Right atrium auricular region (tissue), 2 donors: Measurements from ENCODE around the gene BACH2. TPM values are rescaled to one million over a fixed set of nuclear protein-coding genes. Genes with fewer than 3 reads are reported as not detected.
"Not testable (repeated sequence)": the region's sequence is repeated elsewhere in the genome, so short reads cannot be mapped to it uniquely, and the experiment has no call there.

ENCODE experiments used
- DNase-seq: peaks from one replicate; pipeline ENCODE4 v3.0.0-alpha.2; 2019; ENCODE audit warnings: low spot score
- H3K27ac ChIP-seq, 2 donors: fragments of 200-600 bp; sonication (generic); 1 replicate in 1 of 2; 2 replicates in 1 of 2; pipeline ENCODE4 v1.5.1; 2016 to 2019
- H3K27me3 ChIP-seq, 2 donors: fragments of 200-600 bp; sonication (generic); one replicate each; pipeline versions ENCODE4 v1.5.1 to v1.6.0; 2017 to 2019
- H3K36me3 ChIP-seq: fragments of 200-600 bp; sonication (generic); one replicate; pipeline ENCODE4 v1.5.1; 2016
- H3K4me1 ChIP-seq, 2 donors: fragments of 200-600 bp; sonication (generic); one replicate each; pipeline versions ENCODE4 v1.5.1 to v1.6.0; 2017 to 2019
- H3K4me3 ChIP-seq, 2 donors: fragments of 200-600 bp; sonication (generic); 1 replicate in 1 of 2; 2 replicates in 1 of 2; pipeline ENCODE4 v1.5.1; 2017 to 2019; ENCODE audit warnings: mild to moderate bottlenecking in 1 of 2, moderate library complexity in 1 of 2
- H3K9me3 ChIP-seq, 2 donors: fragments of 200-600 bp; sonication (generic); one replicate each; pipeline ENCODE4 v1.5.1; 2019
- CTCF ChIP-seq, 2 donors: fragments of 200-600 bp; sonication (generic); IDR thresholded peaks; one replicate each; pipeline ENCODE4 v1.5.1; 2019; ENCODE audit warnings: antibody characterized with exemption in 2 of 2
- total RNA-seq, 2 donors: library from RNA; depleted of rRNA; stranded (reverse); fragments of >200 nt; gene quantifications; one replicate each; pipeline ENCODE4 v1.1.0, GENCODE V29; 2016

The BACH2 gene
- total RNA-seq, 2 donors from 2014 or later = 0.82 to 2.2 TPM

GRCh38 chr6:90214966-90215365, 81.7 kb downstream of the BACH2 start:
- TF ChIP-seq CTCF (IDR thresholded peaks at IDR 0.05) = no peak
- no peak for DNase-seq
- Histone ChIP-seq H3K27ac (no peak overlapping the region), H3K9me3 (no peaks in the 10 kb centered on the region), H3K4me3 (no peak overlapping the region), H3K4me1 (peaks cover 0 to 48% of the 10 kb centered on the region in 2 donors), H3K27me3 (no peaks in the 10 kb centered on the region), H3K36me3 (no peaks in the 10 kb centered on the region)

GRCh38 chr6:90214461-90214860, 82.2 kb downstream of the BACH2 start:
- H3K27me3 ChIP-seq = no peaks in the 10 kb centered on the region
- no peak for DNase-seq
- H3K4me1 ChIP-seq = peaks cover 0 to 47% of the 10 kb centered on the region in 2 donors
- TF ChIP-seq CTCF (IDR thresholded peaks at IDR 0.05) = no peak
- no peaks in the 10 kb centered on the region for H3K36me3 ChIP-seq
- no peaks in the 10 kb centered on the region for H3K9me3 ChIP-seq
- no peak overlapping the region for H3K27ac ChIP-seq
- no peak overlapping the region for H3K4me3 ChIP-seq

GRCh38 chr6:90212274-90212673, 84.4 kb downstream of the BACH2 start:
- Histone ChIP-seq H3K27ac (no peak overlapping the region), H3K9me3 (no peaks in the 10 kb centered on the region), H3K4me3 (no peak overlapping the region), H3K36me3 (no peaks in the 10 kb centered on the region), H3K27me3 (no peaks in the 10 kb centered on the region), H3K4me1 (peaks cover 0 to 28% of the 10 kb centered on the region in 2 donors)
- DNase-seq = no peak
- no peak for TF ChIP-seq CTCF (IDR thresholded peaks at IDR 0.05)

GRCh38 chr6:90209527-90209926, 87.1 kb downstream of the BACH2 start:
- H3K4me1 ChIP-seq = peaks cover 0 to 17% of the 10 kb centered on the region in 2 donors
- no peaks in the 10 kb centered on the region for H3K9me3 ChIP-seq
- DNase-seq = no peak
- TF ChIP-seq CTCF (IDR thresholded peaks at IDR 0.05) = no peak
- H3K4me3 ChIP-seq = no peak overlapping the region
- no peaks in the 10 kb centered on the region for H3K36me3 ChIP-seq
- H3K27ac ChIP-seq = no peak overlapping the region
- no peaks in the 10 kb centered on the region for H3K27me3 ChIP-seq

GRCh38 chr6:90208690-90209089, 88.0 kb downstream of the BACH2 start:
- DNase-seq, H3K9me3 ChIP-seq, H3K27me3 ChIP-seq, H3K36me3 ChIP-seq, H3K4me3 ChIP-seq, H3K27ac ChIP-seq: not testable (repeated sequence)
- H3K4me1 ChIP-seq = peaks cover 0 to 24% of the 10 kb centered on the region in 2 donors

GRCh38 chr6:90204327-90205056, 92.2 kb downstream of the BACH2 start:
- Histone ChIP-seq H3K27ac (no peak overlapping the region), H3K27me3 (no peaks in the 10 kb centered on the region), H3K4me3 (no peak overlapping the region), H3K9me3 (no peaks in the 10 kb centered on the region), H3K4me1 (peaks cover 0 to 12% of the 10 kb centered on the region in 2 donors), H3K36me3 (no peaks in the 10 kb centered on the region)
- no peak for TF ChIP-seq CTCF (IDR thresholded peaks at IDR 0.05)
- no peak for DNase-seq
